Heart right ventricle (tissue), 16 donors: ENCODE measurements around the gene TNNT3. TPM values are rescaled to one million over a fixed set of nuclear protein-coding genes. Genes with fewer than 3 reads are reported as not detected.

Experiments
- ATAC-seq, 8 donors: fragments of 200-7000 bp; cut with Tn5 transposase; one replicate each; pipeline ENCODE4 v1.9.1; 2020; ENCODE audit warnings: mild to moderate bottlenecking in 8 of 8, moderate library complexity in 8 of 8, moderate number of reproducible peaks in 1 of 8
- DNase-seq, 2 donors: peaks; one replicate each; pipeline ENCODE4 v3.0.0-alpha.2; 2020
- H3K27ac ChIP-seq, 10 donors: fragments of 200-600 bp; sonication (generic) in 2 of 10; one replicate each; pipeline versions ENCODE4 v1.5.0 to v1.8.0; 2020 to 2022; ENCODE audit warnings: mild to moderate bottlenecking in 3 of 10
- H3K27me3 ChIP-seq, 7 donors: fragments of 200-600 bp; one replicate each; pipeline ENCODE4 v1.8.0; 2021 to 2022; ENCODE audit warnings: mild to moderate bottlenecking in 2 of 7
- H3K36me3 ChIP-seq, 9 donors: fragments of 200-600 bp; sonication (generic) in 1 of 9; one replicate each; pipeline versions ENCODE4 v1.5.0 to v1.8.0; 2020 to 2022; ENCODE audit warnings: mild to moderate bottlenecking in 2 of 9
- H3K4me1 ChIP-seq, 9 donors: fragments of 200-600 bp; sonication (generic) in 1 of 9; one replicate each; pipeline versions ENCODE4 v1.5.0 to v1.8.0; 2020 to 2022; ENCODE audit warnings: mild to moderate bottlenecking in 4 of 9
- H3K4me3 ChIP-seq, 10 donors: fragments of 200-600 bp; sonication (generic) in 2 of 10; one replicate each; pipeline versions ENCODE4 v1.5.0 to v1.8.0; 2020 to 2022; ENCODE audit warnings: mild to moderate bottlenecking in 7 of 10, moderate library complexity in 2 of 10
- H3K9me3 ChIP-seq, 11 donors: fragments of 200-600 bp in 10 of 11; sonication (generic) in 2 of 11; one replicate each; pipeline versions ENCODE4 v1.5.0 to v1.8.0; 2013 to 2022; ENCODE audit warnings: mild to moderate bottlenecking in 2 of 11, control low read depth in 1 of 11, moderate library complexity in 1 of 11
- CTCF ChIP-seq, 9 donors: fragments of 200-600 bp; sonication (generic) in 2 of 9; IDR thresholded peaks; one replicate each; pipeline versions ENCODE4 v1.5.0 to v1.8.0; 2021 to 2022; ENCODE audit warnings: antibody characterized with exemption in 9 of 9, mild to moderate bottlenecking in 5 of 9, moderate library complexity in 1 of 9
- WGBS, 2 donors: extraction: QIAGEN DNeasy Blood & Tissue Kit; methylation state at CpG; one replicate each; pipeline ENCODE4 v1.1.7; 2013; ENCODE audit warnings: inconsistent platforms in 1 of 2; 5-methylcytosine and 5-hydroxymethylcytosine counted together
- intact Hi-C, 10 donors: fragments of 100-400 bp; cut with DNase I; formaldehyde crosslinking; loops; one replicate each; pipeline versions ENCODE4 v1.11.1 to v1.14.2; 2022
- polyA plus RNA-seq, 2 donors: library from polyadenylated mRNA; stranded (reverse); fragments of 200-250 nt; gene quantifications; one replicate each; pipeline ENCODE4 v1.2.3, GENCODE V29; 2013
- total RNA-seq, 10 donors: library from RNA; stranded (reverse); fragmentation: NEBNext Ultra II Directional in 3 of 10; extraction: Animal tissue kit (Norgen Biotek cat#: 25700) in 3 of 10; gene quantifications; one replicate each; pipeline versions ENCODE4 v1.2.1 to v1.2.4, GENCODE V29; 2021 to 2023
- donor health status: Arrhythmogenic right ventricular cardiomyopathy.
- donor health status: ischemic (EF 13 %, LVEDD 7.1; RV severe dilation, severe dysfunction).
- donor health status: healthy with polysubstance abuse.
- donor health status: DM: no; HTN: yes; CAD: no.
- donor health status: DM: no; HTN: no; CAD: no.
- donor health status: ischemic (EF 25% LVEDD 6.9; RV normal size, moderate dysfunction).
- donor health status: ischemic (EF 25% LVEDD 5.7; RV mildly dilated, moderate dysfunction).
- donor health status: healthy.
- donor health status: DM: yes; HTN: yes; CAD: no.
- donor health status: Ischemic cardiomyopathy.
- donor health status: ischemic (EF 35%, LVEDD 5.7; RV mildly dilated, moderate dysfunction).
- donor health status: nonischemic (EF 11% LVEDD 7.7; RV severe dilation, severe dysfunction).
- donor health status: DM: yes; HTN: yes; CAD: no.
- donor health status: PGD.
- donor health status: ischemic (EF 29% LVEDD 5.4; RV normal size, mild dysfunction).
- donor health status: nonischemic (EF 23%, LVEDD 6.1; RV moderate dilation, normal function).

Gene TNNT3
- total and polyA plus RNA-seq, 12 donors = 12.5 to 49.9 (median 44.4) TPM

DNA sequence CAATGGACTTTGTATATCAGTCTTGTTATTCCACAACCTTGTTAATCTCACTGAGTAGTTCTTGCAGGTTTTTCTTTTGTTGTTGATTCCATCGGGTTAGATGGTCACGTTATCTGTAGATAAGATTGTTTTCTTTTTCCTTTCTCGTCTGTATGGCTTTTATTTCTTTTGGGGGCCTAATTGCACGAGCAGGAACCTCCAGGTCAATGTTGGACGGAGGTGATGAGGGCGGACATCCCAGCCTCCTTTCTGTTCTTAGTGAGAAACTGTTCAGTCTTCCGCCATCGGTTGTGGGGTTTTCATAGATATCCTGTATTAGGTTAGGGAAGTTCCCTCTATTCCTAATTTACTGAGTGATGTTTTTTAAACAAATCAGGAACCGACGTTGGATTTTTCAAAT is 23.0 kb upstream of the TNNT3 start:
- TF ChIP-seq CTCF (IDR thresholded peaks at IDR 0.05) = no peak
- intact Hi-C loops = loop anchor here in 2 of 10 donors (10.0 kb wide), 1 partner anchor 48 kb away; the partner anchor contains the start of gene MRPL23 (in 2 of the 2)
- 61 to 66% methylated on average over 10 of the region's 10 CpGs for WGBS, 2 donors
- Histone ChIP-seq H3K4me3 (peak overlapping the region in 1 of 10 donors; percentile 13), H3K36me3 (no peaks in the 10 kb centered on the region), H3K4me1 (peaks cover 0 to 11% (median 0%) of the 10 kb centered on the region in 9 donors), H3K9me3 (no peaks in the 10 kb centered on the region), H3K27ac (peak overlapping the region in 1 of 10 donors; percentile 67), H3K27me3 (no peaks in the 10 kb centered on the region)
- ATAC-seq = no peak
- no peak for DNase-seq

- peak overlapping the region in 2 of 10 donors; percentile 13 to 30 for H3K4me3 ChIP-seq
- H3K27me3 ChIP-seq = no peaks in the 10 kb centered on the region
- WGBS, 2 donors = 68 to 72% methylated on average over 12 of the region's 12 CpGs
- peaks cover 0 to 9% (median 0%) of the 10 kb centered on the region in 9 donors for H3K4me1 ChIP-seq
- DNase-seq (peak in 1 of 2 donors; percentile 14), ATAC-seq (no peak)
- no peaks in the 10 kb centered on the region for H3K9me3 ChIP-seq
- no peaks in the 10 kb centered on the region for H3K36me3 ChIP-seq
- H3K27ac ChIP-seq = peak overlapping the region in 2 of 10 donors; percentile 12 to 67
- intact Hi-C loops = loop anchor here in 2 of 10 donors (10.0 kb wide), 1 partner anchor 48 kb away; the partner anchor contains the start of gene MRPL23 (in 2 of the 2)
- no peak for TF ChIP-seq CTCF (IDR thresholded peaks at IDR 0.05)
Observed at GRCh38 chr11:1896923-1897322, 22.6 kb upstream of the TNNT3 start.

GRCh38 chr11:1899090-1899489 is 20.4 kb upstream of the TNNT3 start:
- WGBS, 2 donors = 88 to 94% methylated on average over 4 of the region's 4 CpGs
- intact Hi-C loops = loop anchor here in 3 of 10 donors (1.0 to 10.0 kb wide), 2 partner anchors 41 to 46 kb away; partner anchors contain the start of gene MRPL23 (in 2 of the 3)
- peaks cover 0 to 9% (median 0%) of the 10 kb centered on the region in 9 donors for H3K4me1 ChIP-seq
- no peak overlapping the region for H3K4me3 ChIP-seq
- H3K36me3 ChIP-seq = no peaks in the 10 kb centered on the region
- DNase-seq (no peak), ATAC-seq (no peak)
- TF ChIP-seq CTCF (IDR thresholded peaks at IDR 0.05) = no peak
- no peaks in the 10 kb centered on the region for H3K9me3 ChIP-seq
- peak overlapping the region in 1 of 10 donors; percentile 48 for H3K27ac ChIP-seq
- no peaks in the 10 kb centered on the region for H3K27me3 ChIP-seq

- H3K4me1 ChIP-seq = peaks cover 0 to 9% (median 0%) of the 10 kb centered on the region in 9 donors
- WGBS, 2 donors = 71 to 72% methylated on average over 5 of the region's 5 CpGs
- no peaks in the 10 kb centered on the region for H3K27me3 ChIP-seq
- TF ChIP-seq CTCF (IDR thresholded peaks at IDR 0.05) = no peak
- H3K9me3 ChIP-seq = no peaks in the 10 kb centered on the region
- intact Hi-C loops = loop anchor here in 3 of 10 donors (1.0 to 10.0 kb wide), 2 partner anchors 41 to 45 kb away; partner anchors contain the start of gene MRPL23 (in 2 of the 3)
- H3K4me3 ChIP-seq = no peak overlapping the region
- H3K27ac ChIP-seq = peak overlapping the region in 1 of 10 donors; percentile 48
- DNase-seq = no peak
- H3K36me3 ChIP-seq = no peaks in the 10 kb centered on the region
- no peak for ATAC-seq
Observed at GRCh38 chr11:1899686-1900085, 19.8 kb upstream of the TNNT3 start.
